Fibroblast of pulmonary artery (primary cell): ENCODE data around the gene PRICKLE1.
"Not testable (repeated sequence)": the region's sequence is repeated elsewhere in the genome, so short reads cannot be mapped to it uniquely, and the experiment has no call there.

Experiments used
- DNase-seq: peaks from one replicate; pipeline ENCODE4 v3.0.0-alpha.2; 2010; ENCODE audit warnings: low read depth
- H3K4me3 ChIP-seq: replicated peaks from 2 replicates; pipeline ENCODE4 v1.5.1; 2011; ENCODE audit warnings: low read depth, mild to moderate bottlenecking, control low read depth, low read length, moderate library complexity
- CTCF ChIP-seq: IDR thresholded peaks from 2 replicates; pipeline ENCODE4 v1.5.1; 2011; ENCODE audit warnings: mild to moderate bottlenecking, control low read depth, low read length, inconsistent platforms; ENCODE audit errors: missing control alignments

Gene PRICKLE1

GRCh38 chr12:42541965-42542364 lies 47.6 kb downstream of the PRICKLE1 start:
- TF ChIP-seq CTCF, result no peak
- DNase-seq, result no peak
- H3K4me3 ChIP-seq, result no peak overlapping the region

GRCh38 chr12:42541308-42541707 lies 48.2 kb downstream of the PRICKLE1 start:
- not testable (repeated sequence) for DNase-seq

GRCh38 chr12:42539696-42540095 lies 49.9 kb downstream of the PRICKLE1 start:
- no peak overlapping the region for H3K4me3 ChIP-seq
- no peak for TF ChIP-seq CTCF
- no peak for DNase-seq

More at GRCh38 chr12:42541308-42541707, 48.2 kb downstream of the PRICKLE1 start:
- not testable (repeated sequence) for H3K4me3 ChIP-seq

- no peak for TF ChIP-seq CTCF
- H3K4me3 ChIP-seq, result no peak overlapping the region
- DNase-seq, result no peak
Observed at GRCh38 chr12:42538203-42538602, 51.3 kb downstream of the PRICKLE1 start.

GRCh38 chr12:42534184-42534838 lies 55.2 kb downstream of the PRICKLE1 start:
- no peak for DNase-seq
- H3K4me3 ChIP-seq, result no peak overlapping the region
- no peak for TF ChIP-seq CTCF

GRCh38 chr12:42530284-42530683 lies 59.3 kb downstream of the PRICKLE1 start:
- H3K4me3 ChIP-seq, result no peak overlapping the region
- DNase-seq, result no peak
- TF ChIP-seq CTCF, result no peak

- DNase-seq, result no peak
- no peak for TF ChIP-seq CTCF
- H3K4me3 ChIP-seq, result no peak overlapping the region
Observed at GRCh38 chr12:42525444-42525843, 64.1 kb downstream of the PRICKLE1 start.
